Kidney (tissue), 14 donors: ENCODE measurements around the gene ZNF668. TPM values are rescaled to one million over a fixed set of nuclear protein-coding genes. Genes with fewer than 3 reads are reported as not detected.

Experiments used
- DNase-seq, 5 donors: peaks; one replicate each; pipeline ENCODE4 v3.0.0-alpha.2; 2013 to 2020
- FAIRE-seq: peaks from 2 replicates; lab custom pipeline; 2012; peaks lifted over from hg19 to GRCh38; lab: Jason Lieb, UNC
- H3K27ac ChIP-seq, 2 donors: one replicate each; pipeline ENCODE4 v1.7.0; 2013; ENCODE audit warnings: low read depth in 2 of 2, low read length in 2 of 2, inconsistent platforms in 1 of 2
- H3K27me3 ChIP-seq: one replicate; pipeline ENCODE4 v1.7.1; 2013; ENCODE audit warnings: low read length, inconsistent platforms; ENCODE audit not compliant: control insufficient read depth, insufficient read depth
- H3K36me3 ChIP-seq, 3 donors: one replicate each; pipeline versions ENCODE4 v1.7.0 to v1.7.1; 2013; ENCODE audit warnings: low read length in 3 of 3, control low read depth in 1 of 3, inconsistent platforms in 1 of 3; ENCODE audit not compliant: insufficient read depth in 3 of 3, control insufficient read depth in 2 of 3
- H3K4me1 ChIP-seq, 3 donors: one replicate each; pipeline versions ENCODE4 v1.7.0 to v1.7.1; 2013; ENCODE audit warnings: low read length in 3 of 3, inconsistent platforms in 1 of 3, low read depth in 1 of 3; ENCODE audit not compliant: control insufficient read depth in 2 of 3, insufficient read depth in 2 of 3
- H3K4me3 ChIP-seq, 3 donors: one replicate each; pipeline versions ENCODE4 v1.7.0 to v1.8.1; 2013; ENCODE audit warnings: low read length in 3 of 3, control low read depth in 1 of 3, inconsistent platforms in 1 of 3
- H3K9ac ChIP-seq, 3 donors: one replicate each; pipeline versions ENCODE4 v1.7.0 to v1.7.1; 2013; ENCODE audit warnings: low read length in 3 of 3, control low read depth in 1 of 3, inconsistent platforms in 1 of 3
- H3K9me3 ChIP-seq, 3 donors: one replicate each; pipeline versions ENCODE4 v1.7.0 to v1.7.1; 2013; ENCODE audit warnings: low read length in 3 of 3, control low read depth in 1 of 3, inconsistent platforms in 1 of 3; ENCODE audit not compliant: control insufficient read depth in 2 of 3, insufficient read depth in 1 of 3
- CTCF ChIP-seq: IDR thresholded peaks from 3 replicates; pipeline ENCODE4 v1.5.1; 2012; ENCODE audit warnings: mild to moderate bottlenecking, moderate library complexity, borderline replicate concordance; ENCODE audit not compliant: insufficient read depth; ENCODE audit errors: extremely low read depth
- intact Hi-C: fragments of 100-400 bp; cut with DNase I; formaldehyde crosslinking; loops from one replicate; pipeline ENCODE4 v1.11.1; 2022
- polyA plus RNA-seq: library from polyadenylated mRNA; stranded (reverse); fragments of 350-450 nt; fragmentation: Illumina TruSeq; extraction: RNeasy Lipid Tissue Mini Kit (QIAGEN cat#74804); gene quantifications from one replicate; pipeline ENCODE4 v1.2.3, GENCODE V29; 2014; ENCODE audit warnings: low read depth, low replicate concordance; ENCODE audit not compliant: insufficient read depth
- total RNA-seq: library from RNA; stranded (reverse); fragmentation: NEBNext Ultra II Directional; extraction: Animal tissue kit (Norgen Biotek cat#: 25700); gene quantifications from one replicate; pipeline ENCODE4 v1.2.1, GENCODE V29; 2021
- donor health status: control.
- donor health status: control.
- donor health status: control.
- donor health status: control.
- donor health status: control.
- donor health status: DM: yes; HTN: yes; CAD: no.
- donor health status: Normal renal cell carcinoma (clear cell type).

The ZNF668 gene
- total and polyA plus RNA-seq, 2 donors from 2014 or later: 5.4 to 6.4 TPM

GRCh38 chr16:31043352-31043751 lies 30.7 kb downstream of the ZNF668 start:
- no peak for FAIRE-seq
- no peaks in the 10 kb centered on the region for H3K9me3 ChIP-seq
- peaks cover 0 to 17% (median 11%) of the 10 kb centered on the region in 3 donors for H3K36me3 ChIP-seq
- TF ChIP-seq CTCF: no peak
- no peak overlapping the region for H3K9ac ChIP-seq
- DNase-seq: no peak
- no peak overlapping the region for H3K4me3 ChIP-seq
- intact Hi-C loops: no loop called here
- H3K27me3 ChIP-seq: no peaks in the 10 kb centered on the region
- no peak overlapping the region for H3K27ac ChIP-seq
- no peaks in the 10 kb centered on the region for H3K4me1 ChIP-seq

- no peak overlapping the region for H3K9ac ChIP-seq
Observed at GRCh38 chr16:31042866-31043265, 31.2 kb downstream of the ZNF668 start.

GRCh38 chr16:31038993-31039392 lies 35.0 kb downstream of the ZNF668 start:
- Histone ChIP-seq H3K9ac (no peak overlapping the region), H3K27ac (no peak overlapping the region), H3K36me3 (peaks cover 0 to 27% (median 15%) of the 10 kb centered on the region in 3 donors), H3K4me1 (peaks cover 0 to 8% (median 6%) of the 10 kb centered on the region in 3 donors), H3K4me3 (no peak overlapping the region), H3K27me3 (no peaks in the 10 kb centered on the region), H3K9me3 (no peaks in the 10 kb centered on the region)
- FAIRE-seq (no peak), DNase-seq (no peak)
- TF ChIP-seq CTCF: no peak
- intact Hi-C loops: no loop called here

More at GRCh38 chr16:31042866-31043265, 31.2 kb downstream of the ZNF668 start:
- Histone ChIP-seq H3K4me3 (no peak overlapping the region), H3K9me3 (no peaks in the 10 kb centered on the region), H3K4me1 (no peaks in the 10 kb centered on the region), H3K27me3 (no peaks in the 10 kb centered on the region), H3K36me3 (peaks cover 0 to 22% (median 13%) of the 10 kb centered on the region in 3 donors), H3K27ac (no peak overlapping the region)
- no peak for TF ChIP-seq CTCF
- no peak for DNase-seq
- no peak for FAIRE-seq
- intact Hi-C loops: no loop called here

DNA sequence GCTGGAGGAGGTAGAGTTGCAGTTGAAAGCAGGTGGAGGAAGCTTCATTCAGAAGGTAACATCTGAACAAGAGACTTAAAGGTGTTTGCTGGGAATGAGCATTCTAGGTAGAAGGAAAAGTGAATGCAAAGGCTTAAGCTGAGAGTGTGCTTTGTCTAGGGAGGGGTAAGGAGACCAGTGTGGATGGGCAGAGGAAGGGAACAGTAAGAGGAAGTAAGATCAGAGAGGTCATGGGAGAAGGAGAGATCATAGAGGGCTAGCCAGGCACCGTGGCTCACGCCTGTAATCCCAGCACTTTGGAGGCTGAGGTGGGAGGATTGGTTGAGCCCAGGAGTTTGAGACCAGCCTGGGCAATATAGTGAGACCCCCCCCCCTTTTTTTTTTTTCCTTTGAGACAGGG lies 37.3 kb downstream of the ZNF668 start:
- TF ChIP-seq CTCF: no peak
- Histone ChIP-seq H3K9ac (no peak overlapping the region), H3K4me3 (peak overlapping the region in 1 of 3 donors; percentile 7), H3K9me3 (no peaks in the 10 kb centered on the region), H3K27ac (no peak overlapping the region), H3K36me3 (peaks cover 0 to 23% (median 15%) of the 10 kb centered on the region in 3 donors), H3K4me1 (peaks cover 0 to 14% (median 8%) of the 10 kb centered on the region in 3 donors), H3K27me3 (no peaks in the 10 kb centered on the region)
- intact Hi-C loops: no loop called here
- DNase-seq (no peak), FAIRE-seq (no peak)
